DMS79 (cell line): ENCODE measurements around the gene PLXNA4.

Experiments
- DNase-seq: peaks from one replicate; lab custom pipeline; 2025; lab: John Stamatoyannopoulos, UW

The PLXNA4 gene

DNA sequence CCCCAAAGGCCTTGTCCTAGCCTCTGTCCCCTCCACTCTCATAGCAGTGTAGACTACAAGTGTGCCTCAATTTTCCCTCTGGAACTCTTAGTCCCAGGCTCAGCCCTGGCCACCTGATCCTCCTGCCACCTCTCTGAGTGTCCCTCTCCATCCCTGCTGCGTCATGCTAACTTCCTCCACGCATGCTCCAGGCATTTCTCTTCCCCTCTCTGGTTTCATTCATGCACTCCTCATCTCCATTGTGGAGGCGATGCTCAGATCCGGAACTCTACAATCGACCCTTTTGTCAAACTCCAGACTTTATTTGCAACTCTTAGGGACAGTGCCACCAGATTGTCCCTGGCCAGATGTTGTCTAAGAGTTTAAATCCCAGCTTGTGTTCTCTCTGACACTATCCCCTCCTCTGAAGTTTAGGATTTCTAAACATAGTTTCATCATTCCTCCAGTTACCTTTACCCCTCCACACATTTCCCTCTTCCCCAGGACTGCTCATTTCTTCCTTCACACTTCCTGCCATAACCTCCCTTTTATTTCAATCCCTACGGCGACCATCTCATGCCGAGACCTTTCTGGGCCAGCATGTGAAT, 492.6 kb downstream of the PLXNA4 start:
- DNase-seq, result no peak

DNA sequence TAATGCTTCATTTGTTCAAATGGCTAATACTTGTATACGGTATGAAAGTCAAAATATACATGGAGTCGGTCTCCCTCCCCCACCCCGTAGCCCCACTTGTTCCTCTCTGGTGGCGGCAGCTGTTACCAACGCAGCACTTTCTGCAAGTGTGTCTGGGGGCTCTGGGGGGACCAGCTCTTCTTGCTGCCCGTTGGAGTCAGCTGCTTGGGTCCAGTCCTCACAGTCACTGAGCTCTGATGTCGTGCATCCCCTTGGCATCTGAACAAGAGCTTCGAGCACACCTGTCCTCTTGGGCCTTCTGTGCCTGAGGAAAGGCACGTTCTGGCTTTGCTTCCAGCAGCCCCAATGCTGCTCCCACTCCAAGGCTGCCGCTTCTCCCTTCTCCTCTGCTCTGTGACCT, 493.1 kb downstream of the PLXNA4 start:
- no peak for DNase-seq

DNA sequence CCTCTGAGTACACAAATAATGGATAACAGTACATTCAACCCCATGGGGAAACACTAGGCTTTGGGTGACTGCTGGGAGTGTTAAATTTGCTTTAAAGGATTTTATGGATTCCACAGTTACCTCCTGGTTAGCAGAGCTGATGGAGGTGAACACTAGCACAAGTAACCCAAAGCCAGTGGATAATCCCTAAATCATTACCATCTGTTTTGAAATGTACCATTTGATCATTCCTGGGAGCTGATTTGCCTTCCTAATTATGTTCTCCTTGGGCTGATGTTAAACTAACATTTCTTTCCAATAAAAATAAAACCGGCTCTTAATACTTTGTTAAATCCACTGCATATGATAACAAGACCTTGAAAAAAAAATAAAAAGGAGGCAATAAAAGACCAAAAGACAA, 493.9 kb downstream of the PLXNA4 start:
- no peak for DNase-seq

DNA sequence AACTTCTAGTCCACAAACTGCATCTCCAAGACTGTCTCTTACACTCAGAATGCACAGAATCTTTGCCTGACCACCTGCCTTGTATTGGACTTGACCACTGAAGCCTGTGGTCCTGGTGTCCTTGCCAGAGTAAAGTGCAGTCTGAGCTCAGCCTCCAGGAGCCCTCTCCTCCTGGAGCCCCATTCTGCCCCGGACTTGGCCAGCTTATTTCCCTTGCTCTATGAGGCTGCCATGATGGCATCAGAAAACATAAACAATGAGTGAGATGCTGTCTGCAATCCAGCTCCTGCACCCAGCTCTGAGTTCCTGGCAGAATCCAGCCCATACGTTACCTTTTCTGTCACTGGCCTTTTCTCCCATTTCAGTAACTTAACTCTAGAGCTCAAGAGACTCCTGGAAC, 494.6 kb downstream of the PLXNA4 start:
- DNase-seq, result no peak

DNA sequence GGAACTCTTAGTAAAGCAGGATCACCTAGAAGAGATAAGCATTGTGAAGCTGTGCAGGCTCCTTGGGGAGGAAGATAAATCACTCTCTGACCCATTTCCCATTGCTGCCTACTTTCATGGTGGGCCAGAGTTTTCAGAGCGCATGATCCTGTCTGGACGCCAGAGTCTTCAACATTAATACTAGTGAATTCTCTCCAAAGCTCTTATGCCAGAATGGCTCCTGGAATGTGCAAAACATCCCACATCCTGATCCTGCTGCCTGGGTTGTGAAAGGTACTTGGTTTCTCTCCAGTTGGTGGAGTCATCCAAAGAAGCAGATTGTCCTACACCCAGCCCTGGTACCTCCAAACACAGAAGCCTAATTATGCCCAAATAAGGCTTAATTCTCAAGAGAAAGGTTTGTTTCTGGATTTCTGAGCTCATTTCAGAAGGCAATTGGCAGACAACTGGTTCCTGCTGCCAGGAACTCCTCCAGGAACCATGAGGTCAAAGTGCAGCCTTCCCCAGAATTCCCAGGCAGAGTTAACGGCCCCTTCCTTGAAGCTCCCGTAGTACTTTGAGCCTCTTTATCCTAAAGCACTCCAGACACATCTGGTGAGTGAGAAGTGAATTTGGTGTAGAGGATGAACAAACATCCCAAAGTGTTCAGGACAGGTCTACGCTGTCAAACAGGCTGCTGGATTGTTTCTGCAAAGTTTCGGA, 495.2 kb downstream of the PLXNA4 start:
- DNase-seq, result no peak

DNA sequence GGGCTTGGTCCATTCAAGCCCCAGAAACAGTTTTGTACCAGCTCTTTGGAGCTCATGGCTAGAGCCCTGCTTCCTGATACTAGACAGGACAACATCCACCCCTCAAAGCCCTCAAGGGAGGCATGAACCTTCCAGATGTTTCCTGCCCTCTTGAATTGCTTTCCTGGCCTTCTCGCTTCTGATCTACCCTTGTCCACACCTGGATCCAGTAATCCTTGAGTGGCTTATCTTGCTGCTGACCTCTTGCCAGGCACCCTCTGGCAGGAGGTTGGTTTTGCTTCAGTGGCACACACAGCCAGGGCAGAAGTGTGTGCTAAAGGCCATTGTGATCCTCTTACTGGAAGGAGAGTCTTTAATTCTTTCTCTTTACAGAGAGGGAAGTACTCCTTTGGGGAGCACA, 495.8 kb downstream of the PLXNA4 start:
- DNase-seq, result no peak

DNA sequence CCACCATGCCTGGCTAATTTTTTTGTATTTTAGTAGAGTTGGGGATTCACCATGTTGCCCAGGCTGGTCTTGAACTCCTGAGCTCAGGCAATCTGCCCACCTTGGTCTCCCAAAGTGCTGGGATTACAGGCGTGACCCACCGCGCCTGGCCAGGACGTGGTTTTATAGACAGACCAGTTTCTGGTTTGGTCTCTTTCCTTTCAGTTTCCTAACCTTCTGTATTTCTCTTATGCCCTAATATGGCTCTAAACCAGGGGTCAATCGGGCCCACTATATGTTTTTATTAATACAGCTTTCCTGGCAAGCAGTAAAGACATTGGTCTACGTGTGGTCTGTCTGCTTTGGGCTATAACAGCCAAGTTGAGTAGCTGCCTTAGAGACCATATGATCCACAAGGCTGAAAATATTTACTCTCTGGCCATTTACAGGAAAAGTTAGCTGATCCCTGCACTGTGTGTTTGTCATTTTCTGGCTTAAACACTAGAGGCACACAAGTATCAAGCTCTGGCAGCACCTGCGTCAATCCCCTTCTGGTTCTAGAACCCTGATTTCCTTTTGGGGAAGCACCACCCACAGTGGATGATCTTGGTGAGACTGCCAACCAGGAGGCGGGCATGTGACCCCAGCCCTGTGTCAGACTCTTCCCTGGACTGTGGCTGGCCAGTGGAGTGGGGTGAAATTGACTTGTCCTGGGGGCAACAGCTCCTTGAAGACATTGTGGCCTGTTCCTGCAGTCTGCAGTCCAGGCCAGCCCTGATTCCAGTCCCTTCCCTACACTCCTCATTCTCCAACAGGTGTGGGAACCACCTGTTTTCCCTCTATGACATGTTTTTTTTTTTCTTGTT, 497.2 kb downstream of the PLXNA4 start:
- no peak for DNase-seq

DNA sequence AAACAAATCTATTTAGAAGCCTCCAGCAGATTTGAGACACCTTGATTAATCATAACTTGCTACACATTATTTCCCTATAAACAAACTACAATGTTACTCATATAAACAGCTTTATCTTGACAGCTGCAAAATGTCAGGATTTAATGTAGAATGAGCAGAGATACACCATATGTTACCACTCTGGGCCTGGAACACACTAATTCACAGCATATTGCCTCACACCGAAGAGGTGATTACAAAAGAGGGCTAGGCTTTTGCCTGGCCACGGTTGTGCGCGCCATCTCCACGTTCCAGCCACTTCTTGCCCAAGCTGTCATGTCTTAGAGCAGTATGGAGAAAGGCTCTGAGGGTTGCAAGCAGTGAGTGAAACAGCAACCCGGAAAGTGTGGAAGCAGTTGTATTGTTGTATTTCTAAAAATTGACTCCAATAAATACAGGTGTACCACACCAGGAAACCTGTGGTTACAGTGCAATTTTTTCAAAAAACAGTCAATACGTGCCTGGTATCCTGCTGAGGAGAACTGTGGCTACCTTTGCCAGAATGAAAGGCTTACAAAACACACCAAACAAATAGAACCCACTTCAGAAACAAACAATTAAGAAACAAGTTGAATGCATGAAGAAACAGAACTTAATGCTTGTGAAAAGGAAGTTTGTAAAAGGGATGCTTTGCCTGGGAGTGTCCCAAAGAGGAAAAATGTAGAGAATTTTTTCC, 498.1 kb downstream of the PLXNA4 start:
- no peak for DNase-seq

DNA sequence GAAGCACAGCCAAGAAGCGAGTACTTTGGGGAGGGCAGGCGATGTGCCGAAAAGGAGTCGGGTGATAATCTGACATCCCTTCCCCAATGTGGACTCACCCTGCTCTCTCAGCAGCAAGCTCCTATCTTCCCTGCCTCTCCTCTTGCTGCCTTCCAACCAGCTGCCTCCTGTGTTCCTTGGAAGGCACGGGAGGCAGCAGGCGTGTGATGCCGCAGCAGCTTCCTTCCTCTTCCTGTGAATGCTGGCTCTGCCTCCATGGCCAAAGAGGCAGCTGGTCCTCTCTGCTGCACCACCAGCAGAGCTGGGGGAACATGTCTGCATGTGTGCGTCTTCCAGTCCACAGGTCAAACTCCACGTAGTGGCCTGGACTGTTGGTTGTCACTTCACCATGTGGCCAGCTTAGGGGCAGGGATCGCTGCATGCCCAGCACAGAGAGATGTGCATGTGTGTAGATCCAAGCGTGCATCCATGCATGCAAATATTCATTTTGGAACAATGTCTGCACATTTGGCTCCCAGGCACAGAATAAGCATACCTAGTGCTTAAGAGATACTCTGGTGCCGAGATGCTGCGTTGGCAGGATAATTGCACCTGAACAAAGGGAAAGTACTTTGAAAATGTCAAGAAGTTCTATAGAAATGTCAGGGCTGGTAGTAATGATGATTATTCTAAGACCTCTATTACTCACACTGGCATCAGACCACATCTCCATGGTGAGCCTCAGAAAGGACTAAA, 499.8 kb downstream of the PLXNA4 start:
- DNase-seq, result peak; percentile 70

DNA sequence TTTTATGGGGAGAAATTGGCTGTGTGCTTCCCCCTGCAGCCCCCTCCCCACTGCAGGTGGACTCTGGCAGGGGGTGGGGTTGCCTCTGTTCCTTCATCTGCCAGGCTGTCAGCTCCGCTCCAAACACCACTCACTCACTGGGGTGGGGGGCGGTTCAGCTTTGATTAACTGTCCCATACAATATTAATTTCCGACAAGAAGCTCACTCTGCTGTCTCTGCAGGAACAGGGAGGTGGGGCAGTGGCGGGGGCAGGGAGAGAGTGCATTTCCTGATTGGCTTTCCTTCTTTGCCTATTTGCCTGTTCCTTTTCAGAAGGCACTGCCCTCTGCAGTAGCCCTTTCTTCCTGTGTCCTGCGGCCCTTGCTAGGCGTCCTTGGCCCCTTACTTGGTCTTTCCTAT, 500.8 kb downstream of the PLXNA4 start:
- DNase-seq, result no peak

DNA sequence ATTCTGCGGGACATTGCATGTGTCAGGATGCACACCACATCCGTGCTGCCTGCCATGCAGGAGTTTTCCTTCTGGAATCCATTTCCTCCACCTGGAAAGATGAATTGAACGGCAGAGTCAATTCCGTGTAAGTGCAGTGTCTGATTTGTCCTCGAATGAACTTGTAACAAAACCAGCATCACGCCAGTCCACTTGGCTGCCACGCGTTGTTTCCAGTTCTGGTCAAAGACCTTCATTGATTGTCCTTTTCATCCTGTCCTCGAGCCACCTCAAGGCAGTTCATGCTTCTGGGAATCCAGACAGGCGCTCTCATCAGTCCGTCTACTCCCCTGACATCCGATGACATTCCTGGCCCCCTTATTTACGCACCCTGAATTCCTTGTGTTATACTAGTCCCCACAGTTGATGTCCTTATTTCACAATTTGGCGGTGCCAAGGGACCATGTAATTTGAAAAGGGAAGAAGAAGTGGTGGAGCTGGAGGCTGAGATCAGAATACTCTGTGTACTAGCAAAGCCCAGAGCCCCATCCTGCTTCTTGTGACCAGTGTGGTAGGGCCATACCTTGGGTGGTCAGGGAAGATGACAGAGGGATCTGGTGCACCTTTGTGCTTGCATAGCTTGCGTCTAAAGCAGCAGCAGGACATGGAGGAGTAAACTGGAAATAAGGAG, 502.2 kb downstream of the PLXNA4 start:
- no peak for DNase-seq
